Right forelimb (tissue), 1 donor: ENCODE data around the gene LIPG.
"Not testable (repeated sequence)": the region's sequence is repeated elsewhere in the genome, so short reads cannot be mapped to it uniquely, and the experiment has no call there.

Experiments
- DNase-seq: peaks from one replicate; pipeline ENCODE4 v3.0.0-alpha.2; 2018

Gene LIPG

GRCh38 chr18:49546719-49547273, 15.1 kb upstream of the LIPG start:
- DNase-seq, result no peak

- no peak for DNase-seq
Measured at GRCh38 chr18:49547701-49548100, 14.2 kb upstream of the LIPG start.

GRCh38 chr18:49548229-49548636, 13.6 kb upstream of the LIPG start:
- no peak for DNase-seq

- DNase-seq, result no peak
Measured at GRCh38 chr18:49550621-49551339, 11.1 kb upstream of the LIPG start.

GRCh38 chr18:49553003-49553402, 8.9 kb upstream of the LIPG start:
- DNase-seq, result no peak

GRCh38 chr18:49555641-49556040, 6.2 kb upstream of the LIPG start:
- no peak for DNase-seq

GRCh38 chr18:49558356-49558755, 3.5 kb upstream of the LIPG start:
- DNase-seq, result no peak

GRCh38 chr18:49559326-49559931, 2.4 kb upstream of the LIPG start:
- DNase-seq, result not testable (repeated sequence)

GRCh38 chr18:49560277-49560623, 1.6 kb upstream of the LIPG start:
- no peak for DNase-seq

- peak; percentile 58 for DNase-seq
Measured at GRCh38 chr18:49560624-49561288, 1.1 kb upstream of the LIPG start.

- DNase-seq, result peak; percentile 47
Measured at GRCh38 chr18:49562481-49563129, 748 bp downstream of the LIPG start.

GRCh38 chr18:49563130-49563540, 1.3 kb downstream of the LIPG start:
- DNase-seq, result no peak

- no peak for DNase-seq
Measured at GRCh38 chr18:49563701-49564517, 2.1 kb downstream of the LIPG start.

GRCh38 chr18:49564518-49564834, 2.6 kb downstream of the LIPG start:
- no peak for DNase-seq

GRCh38 chr18:49565101-49565500, 3.2 kb downstream of the LIPG start:
- DNase-seq, result no peak

GRCh38 chr18:49565612-49566011, 3.8 kb downstream of the LIPG start:
- DNase-seq, result peak; percentile 50

GRCh38 chr18:49566217-49566770, 4.4 kb downstream of the LIPG start:
- no peak for DNase-seq

- no peak for DNase-seq
Measured at GRCh38 chr18:49566985-49567384, 5.1 kb downstream of the LIPG start.

GRCh38 chr18:49569724-49570123, 7.9 kb downstream of the LIPG start:
- DNase-seq, result no peak

GRCh38 chr18:49570836-49571235, 9.0 kb downstream of the LIPG start:
- no peak for DNase-seq

GRCh38 chr18:49572611-49573345, 10.9 kb downstream of the LIPG start:
- DNase-seq, result no peak

- DNase-seq, result no peak
Measured at GRCh38 chr18:49573835-49574234, 12.0 kb downstream of the LIPG start.
